MCF 10A (cell line): ENCODE results near the gene ADAM22. TPM values are rescaled to one million over a fixed set of nuclear protein-coding genes. Genes with fewer than 3 reads are reported as not detected.

Experiments
- BruUV-seq: library from RNA; stranded (reverse); fragments of 400-500 nt; replicated peaks from 2 replicates; lab custom pipeline; 2021; lab: Mats Ljungman, UMichigan
- CTCF ChIA-PET: fragments of 300-600 bp; sonication (Branson Sonifier 250); formaldehyde crosslinking; extraction: SDS; loops from one replicate; lab custom pipeline; 2021; ENCODE audit warnings: antibody characterized with exemption, inconsistent platforms; lab: Yijun Ruan, JAX
- POLR2A ChIA-PET: fragments of 300-600, 350-650 bp; sonication (Branson Sonifier 250); formaldehyde crosslinking; extraction: SDS; loops from one replicate; lab custom pipeline; 2020; ENCODE audit warnings: antibody characterized with exemption, inconsistent platforms; lab: Yijun Ruan, JAX
- DNase-seq: peaks from one replicate; pipeline ENCODE4 v3.0.0-alpha.2; 2018; ENCODE audit not compliant: unreplicated experiment
- H3K27ac Mint-ChIP-seq: one replicate; pipeline ENCODE4 v1.8.0; 2022; ENCODE audit warnings: mild to moderate bottlenecking, low read depth, mixed read lengths; ENCODE audit not compliant: unreplicated experiment
- H3K27me3 Mint-ChIP-seq: one replicate; pipeline ENCODE4 v1.8.0; 2022; ENCODE audit warnings: mixed read lengths; ENCODE audit not compliant: insufficient read depth, unreplicated experiment
- H3K36me3 Mint-ChIP-seq: one replicate; pipeline ENCODE4 v1.8.0; 2022; ENCODE audit warnings: mild to moderate bottlenecking, moderate library complexity, mixed read lengths; ENCODE audit not compliant: insufficient read depth, unreplicated experiment
- H3K4me1 Mint-ChIP-seq: one replicate; pipeline ENCODE4 v1.8.0; 2022; ENCODE audit warnings: mixed read lengths; ENCODE audit not compliant: insufficient read depth, unreplicated experiment
- H3K4me3 Mint-ChIP-seq: one replicate; pipeline ENCODE4 v1.8.0; 2022; ENCODE audit warnings: mild to moderate bottlenecking, moderate library complexity, mixed read lengths; ENCODE audit not compliant: unreplicated experiment
- H3K9me3 Mint-ChIP-seq: one replicate; pipeline ENCODE4 v1.8.0; 2022; ENCODE audit warnings: mixed read lengths; ENCODE audit not compliant: unreplicated experiment
- intact Hi-C: fragments of 100-400 bp; cut with micrococcal nuclease; formaldehyde crosslinking; loops from 2 replicates; pipeline ENCODE4 v1.14.1; 2022
- total RNA-seq: library from RNA; stranded (reverse); gene quantifications from 2 replicates; pipeline ENCODE4 v1.2.3, GENCODE V29; 2022
- TF ChIP-seq, protein P1 (sequence below): fragments of 200-600 bp; IDR thresholded peaks from one replicate; pipeline ENCODE4 v1.8.0; 2022; ENCODE audit warnings: antibody characterized with exemption, mild to moderate bottlenecking; ENCODE audit not compliant: unreplicated experiment

ADAM22 gene
- total RNA-seq, 1 experiment from 2014 or later: not detected

- TF ChIP-seq, protein P1, sequence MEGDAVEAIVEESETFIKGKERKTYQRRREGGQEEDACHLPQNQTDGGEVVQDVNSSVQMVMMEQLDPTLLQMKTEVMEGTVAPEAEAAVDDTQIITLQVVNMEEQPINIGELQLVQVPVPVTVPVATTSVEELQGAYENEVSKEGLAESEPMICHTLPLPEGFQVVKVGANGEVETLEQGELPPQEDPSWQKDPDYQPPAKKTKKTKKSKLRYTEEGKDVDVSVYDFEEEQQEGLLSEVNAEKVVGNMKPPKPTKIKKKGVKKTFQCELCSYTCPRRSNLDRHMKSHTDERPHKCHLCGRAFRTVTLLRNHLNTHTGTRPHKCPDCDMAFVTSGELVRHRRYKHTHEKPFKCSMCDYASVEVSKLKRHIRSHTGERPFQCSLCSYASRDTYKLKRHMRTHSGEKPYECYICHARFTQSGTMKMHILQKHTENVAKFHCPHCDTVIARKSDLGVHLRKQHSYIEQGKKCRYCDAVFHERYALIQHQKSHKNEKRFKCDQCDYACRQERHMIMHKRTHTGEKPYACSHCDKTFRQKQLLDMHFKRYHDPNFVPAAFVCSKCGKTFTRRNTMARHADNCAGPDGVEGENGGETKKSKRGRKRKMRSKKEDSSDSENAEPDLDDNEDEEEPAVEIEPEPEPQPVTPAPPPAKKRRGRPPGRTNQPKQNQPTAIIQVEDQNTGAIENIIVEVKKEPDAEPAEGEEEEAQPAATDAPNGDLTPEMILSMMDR: no peak
- Mint-ChIP-seq H3K27me3 (peaks cover 7% of the 10 kb centered on the region), H3K9me3 (no peaks in the 10 kb centered on the region), H3K4me3 (no peak overlapping the region), H3K4me1 (no peaks in the 10 kb centered on the region), H3K36me3 (no peaks in the 10 kb centered on the region), H3K27ac (no peak overlapping the region)
- DNase-seq: no peak
- no TSS peak for BruUV-seq
- intact Hi-C loops: no loop called here
- ChIA-PET POLR2A (no interaction called here), CTCF (no interaction called here)
Measured at GRCh38 chr7:88037050-88037449, 103.0 kb downstream of the ADAM22 start.

DNA sequence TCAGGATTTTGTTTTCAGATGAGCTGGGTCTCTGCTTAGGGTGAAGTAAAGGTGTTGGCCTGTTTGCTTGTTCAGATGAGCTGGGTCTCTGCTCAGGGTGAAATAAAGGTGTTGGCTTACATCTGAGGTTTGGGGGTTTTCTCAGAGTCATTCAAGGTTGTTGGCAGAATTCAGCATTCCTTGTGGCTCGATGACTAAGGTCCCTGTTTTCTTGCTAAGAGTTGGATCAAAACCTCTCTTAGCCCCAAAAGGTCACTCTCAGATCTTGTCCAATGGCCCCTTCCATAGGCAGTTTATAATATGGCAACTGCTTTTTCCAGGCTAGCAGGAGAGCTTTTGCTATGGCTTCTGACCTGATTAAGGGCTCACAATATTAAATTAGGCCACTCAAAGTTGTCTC, 106.6 kb downstream of the ADAM22 start:
- TF ChIP-seq, protein P1: no peak
- CTCF ChIA-PET: interaction anchor here (0.6 to 0.7 kb wide), 2 partner anchors 11 to 263 kb away, joined by 3 to 4 read pairs; no protein-coding TSS in a partner anchor
- peak; percentile 28 for DNase-seq
- Mint-ChIP-seq H3K4me1 (no peaks in the 10 kb centered on the region), H3K4me3 (no peak overlapping the region), H3K36me3 (no peaks in the 10 kb centered on the region), H3K27ac (no peak overlapping the region), H3K27me3 (peaks cover 7% of the 10 kb centered on the region), H3K9me3 (no peaks in the 10 kb centered on the region)
- POLR2A ChIA-PET: interaction anchor here (0.5 kb wide), 1 partner anchor 417 kb away, joined by 4 read pairs; no protein-coding TSS in a partner anchor
- no TSS peak for BruUV-seq
- intact Hi-C loops: no loop called here

GRCh38 chr7:88041583-88041982, 107.5 kb downstream of the ADAM22 start:
- peaks cover 14% of the 10 kb centered on the region for H3K27me3 Mint-ChIP-seq
- intact Hi-C loops: no loop called here
- H3K4me3 Mint-ChIP-seq: no peak overlapping the region
- ChIA-PET POLR2A (no interaction called here), CTCF (no interaction called here)
- no peak for DNase-seq
- H3K27ac Mint-ChIP-seq: no peak overlapping the region
- TF ChIP-seq, protein P1: no peak
- H3K4me1 Mint-ChIP-seq: no peaks in the 10 kb centered on the region
- BruUV-seq: no TSS peak
- no peaks in the 10 kb centered on the region for H3K36me3 Mint-ChIP-seq
- H3K9me3 Mint-ChIP-seq: no peaks in the 10 kb centered on the region

GRCh38 chr7:88042157-88042556, 108.1 kb downstream of the ADAM22 start:
- no peak for DNase-seq
- ChIA-PET POLR2A (no interaction called here), CTCF (no interaction called here)
- Mint-ChIP-seq H3K36me3 (no peaks in the 10 kb centered on the region), H3K4me1 (no peaks in the 10 kb centered on the region), H3K4me3 (no peak overlapping the region), H3K9me3 (no peaks in the 10 kb centered on the region), H3K27ac (no peak overlapping the region), H3K27me3 (peaks cover 20% of the 10 kb centered on the region)
- intact Hi-C loops: no loop called here
- TF ChIP-seq, protein P1: no peak
- no TSS peak for BruUV-seq
